WTC11 (cell line): ENCODE measurements around the gene MAPKAP1. TPM values are rescaled to one million over a fixed set of nuclear protein-coding genes. Genes with fewer than 3 reads are reported as not detected.
A peak's percentile ranks its signal among the peaks of the same experiment; 100 is the strongest.

Experiments used
- ATAC-seq: fragments of 200-7000 bp; cut with Tn5 transposase; 2 replicates; pipeline ENCODE4 v1.10.0; 2021; ENCODE audit warnings: mild to moderate bottlenecking, moderate library complexity
- CTCF ChIA-PET: fragments of 300-600 bp; sonication (Branson Sonifier 250); formaldehyde crosslinking; loops from one replicate; lab custom pipeline; 2021; ENCODE audit warnings: antibody characterized with exemption; lab: Charles Lee
- POLR2A ChIA-PET: fragments of 350-600 bp; sonication (Branson Sonifier 250); formaldehyde crosslinking; loops from one replicate; lab custom pipeline; 2021; ENCODE audit warnings: antibody characterized with exemption; lab: Charles Lee
- DNase-seq: peaks from one replicate; pipeline ENCODE4 v3.0.0; 2021; ENCODE audit warnings: low spot score
- H3K27ac Mint-ChIP-seq: 2 replicates; pipeline ENCODE4 v1.8.0; 2021; ENCODE audit warnings: mixed read lengths
- H3K27me3 Mint-ChIP-seq: 2 replicates; pipeline ENCODE4 v1.8.0; 2021; ENCODE audit warnings: low read depth, mild to moderate bottlenecking, moderate library complexity, mixed read lengths
- H3K36me3 Mint-ChIP-seq: 2 replicates; pipeline ENCODE4 v1.8.0; 2021; ENCODE audit warnings: mixed read lengths
- H3K4me1 Mint-ChIP-seq: 2 replicates; pipeline ENCODE4 v1.8.0; 2022; ENCODE audit warnings: mixed read lengths
- H3K4me3 Mint-ChIP-seq: 2 replicates; pipeline ENCODE4 v1.8.0; 2021; ENCODE audit warnings: mild to moderate bottlenecking, moderate library complexity, mixed read lengths
- H3K9me3 Mint-ChIP-seq: 2 replicates; pipeline ENCODE4 v1.8.0; 2021; ENCODE audit warnings: mixed read lengths
- AR ChIP-seq: fragments of 250-450 bp; sonication (Bioruptor Pico); IDR thresholded peaks from 2 replicates; pipeline ENCODE4 v1.9.0; 2021; ENCODE audit warnings: mild to moderate bottlenecking
- ARID4B ChIP-seq: sonication (generic); formaldehyde crosslinking; IDR thresholded peaks from 2 replicates; pipeline ENCODE4 v1.8.0; 2023; ENCODE audit warnings: missing genetic modification reagents, mild to moderate bottlenecking, borderline replicate concordance
- FOXJ3 ChIP-seq: sonication (generic); formaldehyde crosslinking; IDR thresholded peaks from 2 replicates; pipeline ENCODE4 v1.9.0; 2021; ENCODE audit warnings: missing genetic modification reagents, mild to moderate bottlenecking, borderline replicate concordance
- FOXK1 ChIP-seq: sonication (generic); formaldehyde crosslinking; IDR thresholded peaks from 2 replicates; pipeline ENCODE4 v1.8.0; 2022; ENCODE audit warnings: mild to moderate bottlenecking, moderate library complexity, missing genetic modification reagents
- HMGXB4 ChIP-seq: sonication (generic); formaldehyde crosslinking; IDR thresholded peaks from 2 replicates; pipeline ENCODE4 v1.8.1; 2023; ENCODE audit warnings: mild to moderate bottlenecking, moderate library complexity, missing genetic modification reagents
- IRF1 ChIP-seq: sonication (generic); formaldehyde crosslinking; IDR thresholded peaks from 2 replicates; pipeline ENCODE4 v1.8.0; 2023; ENCODE audit warnings: missing genetic modification reagents
- JAZF1 ChIP-seq: fragments of 250-450 bp; sonication (Bioruptor Pico); IDR thresholded peaks from 2 replicates; pipeline ENCODE4 v1.9.0; 2021; ENCODE audit warnings: moderate library complexity, mild to moderate bottlenecking, inconsistent platforms
- JUN ChIP-seq: sonication (generic); formaldehyde crosslinking; IDR thresholded peaks from 2 replicates; pipeline ENCODE4 v1.8.0; 2023; ENCODE audit warnings: mild to moderate bottlenecking, missing genetic modification reagents
- NFATC4 ChIP-seq: fragments of 250-450 bp; sonication (Bioruptor Pico); IDR thresholded peaks from 2 replicates; pipeline ENCODE4 v1.9.0; 2021; ENCODE audit warnings: mild to moderate bottlenecking
- NFE2L1 ChIP-seq: sonication (generic); formaldehyde crosslinking; IDR thresholded peaks from 2 replicates; pipeline ENCODE4 v1.8.1; 2023; ENCODE audit warnings: missing genetic modification reagents
- NFYB ChIP-seq: sonication (generic); formaldehyde crosslinking; conservative IDR thresholded peaks from 2 replicates; pipeline ENCODE4 v1.8.0; 2022; ENCODE audit warnings: low read depth, missing genetic modification reagents
- OVOL2 ChIP-seq: fragments of 250-450 bp; sonication (Bioruptor Pico); IDR thresholded peaks from 2 replicates; pipeline ENCODE4 v1.9.0; 2021; ENCODE audit warnings: mild to moderate bottlenecking, borderline replicate concordance
- PREB ChIP-seq: sonication (generic); formaldehyde crosslinking; IDR thresholded peaks from 2 replicates; pipeline ENCODE4 v1.8.1; 2022; ENCODE audit warnings: mild to moderate bottlenecking, missing genetic modification reagents, moderate library complexity, borderline replicate concordance
- SOX15 ChIP-seq: fragments of 250-450 bp; sonication (Bioruptor Pico); IDR thresholded peaks from 2 replicates; pipeline ENCODE4 v1.9.0; 2021; ENCODE audit warnings: mild to moderate bottlenecking
- USF2 ChIP-seq: sonication (generic); formaldehyde crosslinking; IDR thresholded peaks from 2 replicates; pipeline ENCODE4 v1.8.1; 2023; ENCODE audit warnings: mild to moderate bottlenecking, missing genetic modification reagents, moderate library complexity
- ZNF138 ChIP-seq: sonication (generic); formaldehyde crosslinking; conservative IDR thresholded peaks from 2 replicates; pipeline ENCODE4 v1.8.1; 2022; ENCODE audit warnings: mild to moderate bottlenecking, moderate library complexity, missing genetic modification reagents
- ZNF232 ChIP-seq: sonication (generic); formaldehyde crosslinking; IDR thresholded peaks from 2 replicates; pipeline ENCODE4 v1.8.0; 2022; ENCODE audit warnings: mild to moderate bottlenecking, missing genetic modification reagents
- ZNF416 ChIP-seq: fragments of 250-450 bp; sonication (Bioruptor Pico); IDR thresholded peaks from 2 replicates; pipeline ENCODE4 v1.9.0; 2021; ENCODE audit warnings: mild to moderate bottlenecking, inconsistent platforms
- total RNA-seq: library from RNA; stranded (reverse); gene quantifications from 3 replicates; pipeline ENCODE4 v1.2.3, GENCODE V29; 2021

The MAPKAP1 gene
- total RNA-seq, 1 experiment from 2014 or later, result 111 TPM

- TF ChIP-seq FOXJ3 (CRISPR knock-in tag) (no peak), PREB (CRISPR knock-in tag) (no peak), FOXK1 (CRISPR knock-in tag) (no peak), AR (no peak), ZNF138 (CRISPR knock-in tag) (no peak)
These were observed 196.0 kb downstream of the MAPKAP1 start (continued) for GRCh38 chr9:125510980-125511379.

- no peaks in the 10 kb centered on the region for H3K9me3 Mint-ChIP-seq
- H3K36me3 Mint-ChIP-seq, result no peaks in the 10 kb centered on the region; the same call in 1 of the 2 replicates
- TF ChIP-seq OVOL2, result no peak
- TF ChIP-seq NFE2L1 (CRISPR knock-in tag), result no peak
- no peak for TF ChIP-seq NFATC4
- TF ChIP-seq, all 79 proteins: peak for 0
- H3K27me3 Mint-ChIP-seq, result no peaks in the 10 kb centered on the region
- H3K27ac Mint-ChIP-seq, result peak overlapping the region; percentile 19; the same call in 1 of the 2 replicates
- ChIA-PET CTCF (interaction anchor here (1.2 kb wide), 1 partner anchor 8 kb away, joined by 6 read pairs; no protein-coding TSS in a partner anchor), POLR2A (no interaction called here)
- ATAC-seq (no peak), DNase-seq (no peak)
- peaks cover 61% of the 10 kb centered on the region for H3K4me1 Mint-ChIP-seq
- no peak overlapping the region for H3K4me3 Mint-ChIP-seq
These were observed 197.5 kb downstream of the MAPKAP1 start for GRCh38 chr9:125509476-125509875.

- no peaks in the 10 kb centered on the region; the same call in 1 of the 2 replicates for H3K36me3 Mint-ChIP-seq
- CTCF ChIA-PET, result interaction anchor here (1.5 kb wide), 1 partner anchor 9 kb away, joined by 3 read pairs; no protein-coding TSS in a partner anchor
- no peaks in the 10 kb centered on the region for H3K27me3 Mint-ChIP-seq
- DNase-seq, result no peak
- TF ChIP-seq HMGXB4 (CRISPR knock-in tag) (no peak), NFYB (CRISPR knock-in tag) (no peak), SOX15 (CRISPR knock-in tag) (no peak), ZNF232 (CRISPR knock-in tag) (no peak), NFE2L1 (CRISPR knock-in tag) (no peak), USF2 (CRISPR knock-in tag) (no peak)
- TF ChIP-seq, all 79 proteins: peak for 0
- Mint-ChIP-seq H3K9me3 (no peaks in the 10 kb centered on the region), H3K4me1 (peaks cover 49% of the 10 kb centered on the region), H3K4me3 (no peak overlapping the region), H3K27ac (no peak overlapping the region)
- POLR2A ChIA-PET, result no interaction called here
- no peak for ATAC-seq
These were observed 198.8 kb downstream of the MAPKAP1 start for GRCh38 chr9:125508249-125508648.

- H3K9me3 Mint-ChIP-seq, result no peaks in the 10 kb centered on the region
- CTCF ChIA-PET, result interaction anchor here (0.7 to 1.5 kb wide), 2 partner anchors 10 to 891 kb away, joined by 3 read pairs; no protein-coding TSS in a partner anchor
- H3K4me3 Mint-ChIP-seq, result no peak overlapping the region
- no peaks in the 10 kb centered on the region; the same call in 1 of the 2 replicates for H3K36me3 Mint-ChIP-seq
- no peak for DNase-seq
- H3K27ac Mint-ChIP-seq, result 0 out of 2 replicates have a peak overlapping the region, but pooled peaks have one; percentile 55
- peaks cover 46% of the 10 kb centered on the region for H3K4me1 Mint-ChIP-seq
- ATAC-seq, result no peak
- no peaks in the 10 kb centered on the region for H3K27me3 Mint-ChIP-seq
- POLR2A ChIA-PET, result no interaction called here
- no peak for TF ChIP-seq IRF1 (CRISPR knock-in tag)
- TF ChIP-seq JAZF1 (CRISPR knock-in tag), result no peak
- TF ChIP-seq JUN (CRISPR knock-in tag), result no peak
- no peak for TF ChIP-seq ZNF416 (CRISPR knock-in tag)
- TF ChIP-seq ARID4B (CRISPR knock-in tag), result no peak
These were observed 199.8 kb downstream of the MAPKAP1 start for GRCh38 chr9:125507226-125507625.
